HEK293 (cell line): Measurements from ENCODE around the gene FLYWCH1.

Source experiments
- CTCF ChIA-PET: fragments of 350-600 bp; formaldehyde crosslinking; extraction: SDS; loops from one replicate; lab custom pipeline; 2021; ENCODE audit warnings: antibody characterized with exemption; lab: Yijun Ruan, JAX
- POLR2A ChIA-PET: fragments of 300-600 bp; formaldehyde crosslinking; extraction: SDS; loops from one replicate; lab custom pipeline; 2020; ENCODE audit warnings: antibody characterized with exemption, inconsistent platforms; lab: Yijun Ruan, JAX
- H3K27ac ChIP-seq: fragments of 200-500 bp; sonication (Bioruptor generic); 2 replicates; pipeline ENCODE4 v1.5.1; 2014; ENCODE audit warnings: low read depth, low read length, control low read depth, inconsistent platforms; ENCODE audit errors: extremely low read depth
- H3K36me3 ChIP-seq, 2 experiments: fragments of 200-500 bp in 1 of 2; sonication (Bioruptor generic) in 1 of 2; 1 replicate in 1 of 2; 2 replicates in 1 of 2; pipeline ENCODE4 v1.5.1; 2014 to 2017; ENCODE audit warnings: inconsistent platforms in 2 of 2, low read length in 2 of 2; ENCODE audit not compliant: control insufficient read depth in 2 of 2, insufficient read depth in 1 of 2
- H3K4me1 ChIP-seq: fragments of 200-500 bp; sonication (Bioruptor generic); 2 replicates; pipeline ENCODE4 v1.5.1; 2014; ENCODE audit warnings: mild to moderate bottlenecking, low read length, inconsistent platforms; ENCODE audit not compliant: control insufficient read depth, insufficient read depth
- H3K4me3 ChIP-seq: 2 replicates; pipeline ENCODE4 v1.5.1; 2011; ENCODE audit warnings: low read depth, mild to moderate bottlenecking, control low read depth, low read length, moderate library complexity
- H3K9me3 ChIP-seq: fragments of 200-500 bp; sonication (Bioruptor generic); 2 replicates; pipeline ENCODE4 v1.5.1; 2014; ENCODE audit warnings: low read depth, low read length, inconsistent platforms; ENCODE audit not compliant: control insufficient read depth, insufficient read depth
- GFI1B ChIP-seq: fragments of 450-650 bp; formaldehyde crosslinking; IDR thresholded peaks from 2 replicates; pipeline ENCODE4 v1.5.1; 2016; ENCODE audit warnings: missing biosample characterization, missing genetic modification characterization
- GLIS1 ChIP-seq: fragments of 450-650 bp; formaldehyde crosslinking; IDR thresholded peaks from 2 replicates; pipeline ENCODE4 v1.5.1; 2016; ENCODE audit warnings: missing biosample characterization, missing genetic modification characterization
- GLIS2 ChIP-seq: fragments of 450-650 bp; formaldehyde crosslinking; IDR thresholded peaks from 2 replicates; pipeline ENCODE4 v1.5.1; 2016; ENCODE audit warnings: missing biosample characterization, missing genetic modification characterization
- IKZF3 ChIP-seq: fragments of 450-650 bp; IDR thresholded peaks from 2 replicates; pipeline ENCODE4 v1.5.0; 2018; ENCODE audit warnings: missing biosample characterization, mild to moderate bottlenecking, missing genetic modification characterization, moderate library complexity
- MZF1 ChIP-seq: fragments of 450-650 bp; formaldehyde crosslinking; IDR thresholded peaks from 2 replicates; pipeline ENCODE4 v1.5.1; 2017; ENCODE audit warnings: missing biosample characterization, missing genetic modification characterization, borderline replicate concordance
- PATZ1 ChIP-seq: fragments of 450-650 bp; formaldehyde crosslinking; IDR thresholded peaks from 2 replicates; pipeline ENCODE4 v1.5.1; 2016; ENCODE audit warnings: missing biosample characterization, missing genetic modification characterization
- PRDM1 ChIP-seq: fragments of 450-650 bp; formaldehyde crosslinking; IDR thresholded peaks from 2 replicates; pipeline ENCODE4; 2016; ENCODE audit warnings: missing biosample characterization, missing genetic modification characterization
- PRDM10 ChIP-seq: fragments of 450-650 bp; formaldehyde crosslinking; IDR thresholded peaks from 2 replicates; pipeline ENCODE4 v1.5.1; 2016; ENCODE audit warnings: missing biosample characterization, missing genetic modification characterization
- SP3 ChIP-seq: fragments of 450-650 bp; formaldehyde crosslinking; IDR thresholded peaks from 2 replicates; pipeline ENCODE4 v1.5.1; 2016; ENCODE audit warnings: missing biosample characterization, missing genetic modification characterization
- TRIM28 ChIP-seq: IDR thresholded peaks from 2 replicates; pipeline ENCODE4 v1.6.1; 2011; ENCODE audit warnings: low read length, control low read depth, borderline replicate concordance
- YY1 ChIP-seq: fragments of 450-650 bp; formaldehyde crosslinking; IDR thresholded peaks from 2 replicates; pipeline ENCODE4 v1.5.1; 2018; ENCODE audit warnings: missing biosample characterization, missing genetic modification characterization
- ZBTB7A ChIP-seq: fragments of 450-650 bp; formaldehyde crosslinking; IDR thresholded peaks from 2 replicates; pipeline ENCODE4 v1.5.1; 2016; ENCODE audit warnings: low read depth, missing biosample characterization, missing genetic modification characterization
- ZNF114 ChIP-seq: fragments of 450-650 bp; formaldehyde crosslinking; IDR thresholded peaks from 2 replicates; pipeline ENCODE4 v1.5.0; 2017; ENCODE audit warnings: missing biosample characterization, missing genetic modification characterization
- ZNF24 ChIP-seq: fragments of 450-650 bp; formaldehyde crosslinking; IDR thresholded peaks from 2 replicates; pipeline ENCODE4 v1.5.1; 2016; ENCODE audit warnings: missing biosample characterization, missing genetic modification characterization
- ZNF398 ChIP-seq: fragments of 450-650 bp; formaldehyde crosslinking; IDR thresholded peaks from 2 replicates; pipeline ENCODE4 v1.5.1; 2017; ENCODE audit warnings: missing biosample characterization, missing genetic modification characterization
- ZNF48 ChIP-seq: fragments of 450-650 bp; formaldehyde crosslinking; IDR thresholded peaks from 2 replicates; pipeline ENCODE4 v1.5.1; 2016; ENCODE audit warnings: missing biosample characterization, missing genetic modification characterization
- ZNF529 ChIP-seq: fragments of 450-650 bp; formaldehyde crosslinking; IDR thresholded peaks from 2 replicates; pipeline ENCODE4 v1.5.1; 2017; ENCODE audit warnings: missing genetic modification characterization, missing biosample characterization; ENCODE audit not compliant: insufficient replicate concordance
- ZNF555 ChIP-seq: fragments of 450-650 bp; formaldehyde crosslinking; conservative IDR thresholded peaks from 2 replicates; pipeline ENCODE4 v1.5.1; 2017; ENCODE audit warnings: missing biosample characterization, mild to moderate bottlenecking, missing genetic modification characterization, inconsistent platforms
- ZNF561 ChIP-seq: fragments of 450-650 bp; IDR thresholded peaks from 2 replicates; pipeline ENCODE4 v1.5.1; 2018; ENCODE audit warnings: missing biosample characterization, missing genetic modification characterization, borderline replicate concordance
- ZNF596 ChIP-seq: fragments of 450-650 bp; IDR thresholded peaks from 2 replicates; pipeline ENCODE4 v1.5.0; 2018; ENCODE audit warnings: missing biosample characterization, mild to moderate bottlenecking, missing genetic modification characterization, moderate library complexity
- ZNF610 ChIP-seq: fragments of 450-650 bp; formaldehyde crosslinking; IDR thresholded peaks from 2 replicates; pipeline ENCODE4 v1.5.1; 2016; ENCODE audit warnings: missing biosample characterization, missing genetic modification characterization, borderline replicate concordance
- ZNF629 ChIP-seq: fragments of 450-650 bp; formaldehyde crosslinking; IDR thresholded peaks from 2 replicates; pipeline ENCODE4 v1.5.1; 2017; ENCODE audit warnings: missing biosample characterization, missing genetic modification characterization
- ZNF660 ChIP-seq: fragments of 450-650 bp; IDR thresholded peaks from 2 replicates; pipeline ENCODE4 v1.5.1; 2018; ENCODE audit warnings: missing biosample characterization, mild to moderate bottlenecking, missing genetic modification characterization
- ZNF692 ChIP-seq: fragments of 450-650 bp; formaldehyde crosslinking; IDR thresholded peaks from 2 replicates; pipeline ENCODE4 v1.5.1; 2016; ENCODE audit warnings: missing biosample characterization, missing genetic modification characterization
- ZNF747 ChIP-seq: fragments of 450-650 bp; formaldehyde crosslinking; IDR thresholded peaks from 2 replicates; pipeline ENCODE4 v1.5.1; 2016; ENCODE audit warnings: missing biosample characterization, missing genetic modification characterization
- ZNF76 ChIP-seq: fragments of 450-650 bp; formaldehyde crosslinking; IDR thresholded peaks from 2 replicates; pipeline ENCODE4; 2016; ENCODE audit warnings: low read depth, missing biosample characterization, missing genetic modification characterization, borderline replicate concordance
- ZNF843 ChIP-seq: fragments of 450-650 bp; formaldehyde crosslinking; IDR thresholded peaks from 2 replicates; pipeline ENCODE4 v1.5.1; 2016; ENCODE audit warnings: missing biosample characterization, missing genetic modification characterization
- ZSCAN30 ChIP-seq: fragments of 450-650 bp; IDR thresholded peaks from 2 replicates; pipeline ENCODE4 v1.5.1; 2018; ENCODE audit warnings: missing biosample characterization, mild to moderate bottlenecking, missing genetic modification characterization, moderate library complexity

Gene FLYWCH1

GRCh38 chr16:2911638-2912329 lies at the start of gene FLYWCH1 (continued):
- 0 out of 2 replicates have a peak, but pooled peaks have one; percentile 29 for TF ChIP-seq PRDM10
- peak; percentile 24; the same call in 1 of the 2 replicates for TF ChIP-seq ZNF76 (tag by site-specific recombination)
- no peak; the same call in 1 of the 2 replicates for TF ChIP-seq ZNF561 (tag by site-specific recombination)
- TF ChIP-seq ZNF596 (tag by site-specific recombination), result peak; percentile 37; the same call in 1 of the 2 replicates
- peak; percentile 35; the same call in 1 of the 2 replicates for TF ChIP-seq YY1 (tag by site-specific recombination)
- TF ChIP-seq ZNF48 (tag by site-specific recombination), result no peak
- TF ChIP-seq ZNF660 (tag by site-specific recombination), result peak; percentile 79
- TF ChIP-seq GFI1B (tag by site-specific recombination), result no peak
- TF ChIP-seq ZNF610 (tag by site-specific recombination), result no peak
- TF ChIP-seq ZNF747 (tag by site-specific recombination), result no peak
- TF ChIP-seq GLIS2 (tag by site-specific recombination), result peak; percentile 29; the same call in 1 of the 2 replicates
- peak; percentile 73; the same call in 1 of the 2 replicates for TF ChIP-seq ZBTB7A (tag by site-specific recombination)
- peak; percentile 80 for TF ChIP-seq SP3 (tag by site-specific recombination)
- TF ChIP-seq ZNF629, result peak; percentile 53
- 0 out of 2 replicates have a peak, but pooled peaks have one; percentile 19 for TF ChIP-seq GLIS1
- peak; percentile 65 for TF ChIP-seq PATZ1
- 0 out of 2 replicates have a peak, but pooled peaks have one; percentile 20 for TF ChIP-seq ZNF843 (tag by site-specific recombination)
- TF ChIP-seq ZNF692, result peak; percentile 50; the same call in 1 of the 2 replicates
- TF ChIP-seq ZNF529 (tag by site-specific recombination), result no peak
- TF ChIP-seq IKZF3, result peak; percentile 31; the same call in 1 of the 2 replicates

- ChIA-PET POLR2A (no interaction called here), CTCF (interaction anchor here (0.6 to 4.0 kb wide), 3 partner anchors 22 to 1503 kb away, joined by 3 to 16 read pairs (median 4); no protein-coding TSS in a partner anchor)
- Histone ChIP-seq H3K36me3 (no peaks in the 10 kb centered on the region), H3K4me3 (no peak overlapping the region), H3K9me3 (no peaks in the 10 kb centered on the region), H3K27ac (no peak overlapping the region), H3K4me1 (no peaks in the 10 kb centered on the region)
- TF ChIP-seq ZNF555 (tag by site-specific recombination), result no peak
- no peak for TF ChIP-seq ZNF24 (tag by site-specific recombination)
- no peak for TF ChIP-seq ZSCAN30 (tag by site-specific recombination)
- no peak for TF ChIP-seq ZNF398 (tag by site-specific recombination)
- TF ChIP-seq ZNF114 (tag by site-specific recombination), result no peak
- TF ChIP-seq TRIM28, result no peak
- TF ChIP-seq PRDM1 (tag by site-specific recombination), result no peak
- no peak for TF ChIP-seq MZF1 (tag by site-specific recombination)
- TF ChIP-seq IKZF3, result no peak
- TF ChIP-seq ZNF76 (tag by site-specific recombination), result no peak
These were observed 46.1 kb upstream of the FLYWCH1 start for GRCh38 chr16:2865651-2866050.
